SJCRH30 (cell line): Measurements from ENCODE around the gene KPTN. TPM values are rescaled to one million over a fixed set of nuclear protein-coding genes. Genes with fewer than 3 reads are reported as not detected.

Source experiments
- DNase-seq, 2 experiments: peaks; one replicate each; pipeline ENCODE4 v3.0.0-alpha.2; 2015 to 2020
- H3K27ac ChIP-seq: fragments of 250-450 bp; sonication (Bioruptor Pico); 2 replicates; pipeline ENCODE4 v1.5.1; 2020; ENCODE audit warnings: mild to moderate bottlenecking, moderate library complexity
- H3K27me3 ChIP-seq: fragments of 250-450 bp; sonication (Bioruptor Pico); 2 replicates; pipeline ENCODE4 v1.5.1; 2020; ENCODE audit warnings: mild to moderate bottlenecking, moderate library complexity
- H3K36me3 ChIP-seq: fragments of 250-450 bp; sonication (Bioruptor Pico); 2 replicates; pipeline ENCODE4 v1.5.1; 2020; ENCODE audit warnings: mild to moderate bottlenecking, moderate library complexity
- H3K4me1 ChIP-seq: fragments of 250-450 bp; sonication (Bioruptor Pico); 2 replicates; pipeline ENCODE4 v1.5.1; 2020; ENCODE audit warnings: mild to moderate bottlenecking, moderate library complexity
- H3K4me3 ChIP-seq: fragments of 250-450 bp; sonication (Bioruptor Pico); 2 replicates; pipeline ENCODE4 v1.5.1; 2020; ENCODE audit warnings: mild to moderate bottlenecking, moderate library complexity
- H3K9me3 ChIP-seq: fragments of 250-450 bp; sonication (Bioruptor Pico); replicated peaks from 2 replicates; pipeline ENCODE4 v1.5.1; 2020; ENCODE audit warnings: mild to moderate bottlenecking, moderate library complexity
- total RNA-seq: library from RNA; depleted of rRNA; stranded (reverse); fragments of >200 nt; shearing (Covaris generic); gene quantifications from 2 replicates; pipeline ENCODE4 v1.2.3, GENCODE V29; 2014

The KPTN gene
- total RNA-seq, 1 experiment from 2014 or later = 4.5 TPM

- H3K4me1 ChIP-seq = no peaks in the 10 kb centered on the region
- H3K4me3 ChIP-seq = no peak within 1 kb of the TSS
- H3K27ac ChIP-seq = no peak within 1 kb of the TSS
- no peaks in the 10 kb centered on the region for H3K36me3 ChIP-seq
- no peaks in the 10 kb centered on the region for H3K9me3 ChIP-seq
- DNase-seq = peak; percentile 86 to 87
- H3K27me3 ChIP-seq = peaks cover 32% of the 10 kb centered on the region
Measured at GRCh38 chr19:47471733-47472457, 12.1 kb downstream of the KPTN start, which contains the start of gene SLC8A2. Gene SLC8A2 (minus strand): TSS chr19:47471893. CDS start chr19:47466403, 5,490 bp downstream.

DNA sequence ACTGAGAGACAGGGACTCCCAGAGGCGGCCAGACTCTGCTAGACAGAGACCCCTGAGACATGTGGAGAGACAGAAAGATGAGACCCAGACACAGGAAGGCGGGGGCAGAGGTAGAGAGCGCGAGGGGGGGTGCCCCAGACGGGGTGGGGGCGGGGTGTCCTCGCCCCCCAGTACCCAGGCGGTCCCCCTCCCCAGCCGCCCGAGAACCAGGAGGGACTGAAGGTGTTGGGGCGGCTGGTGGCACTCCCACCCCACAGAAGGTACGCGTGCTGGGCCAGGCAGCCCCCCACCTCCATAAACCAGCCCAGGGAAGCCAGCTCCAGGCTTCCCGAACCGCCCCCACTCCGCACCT is 12.7 kb downstream of the KPTN start:
- Histone ChIP-seq H3K36me3 (no peaks in the 10 kb centered on the region), H3K27ac (no peak overlapping the region), H3K27me3 (peaks cover 32% of the 10 kb centered on the region)

GRCh38 chr19:47470447-47471195 is 13.4 kb downstream of the KPTN start:
- H3K4me3 ChIP-seq = no peak overlapping the region
- H3K4me1 ChIP-seq = no peaks in the 10 kb centered on the region
- no peaks in the 10 kb centered on the region for H3K36me3 ChIP-seq
- DNase-seq = no peak
- no peak overlapping the region for H3K27ac ChIP-seq
- H3K9me3 ChIP-seq = no peaks in the 10 kb centered on the region
- H3K27me3 ChIP-seq = peaks cover 32% of the 10 kb centered on the region

More for the DNA sequence above, 12.7 kb downstream of the KPTN start:
- H3K4me1 ChIP-seq = no peaks in the 10 kb centered on the region
- no peaks in the 10 kb centered on the region for H3K9me3 ChIP-seq
- H3K4me3 ChIP-seq = no peak overlapping the region
- no peak for DNase-seq

DNA sequence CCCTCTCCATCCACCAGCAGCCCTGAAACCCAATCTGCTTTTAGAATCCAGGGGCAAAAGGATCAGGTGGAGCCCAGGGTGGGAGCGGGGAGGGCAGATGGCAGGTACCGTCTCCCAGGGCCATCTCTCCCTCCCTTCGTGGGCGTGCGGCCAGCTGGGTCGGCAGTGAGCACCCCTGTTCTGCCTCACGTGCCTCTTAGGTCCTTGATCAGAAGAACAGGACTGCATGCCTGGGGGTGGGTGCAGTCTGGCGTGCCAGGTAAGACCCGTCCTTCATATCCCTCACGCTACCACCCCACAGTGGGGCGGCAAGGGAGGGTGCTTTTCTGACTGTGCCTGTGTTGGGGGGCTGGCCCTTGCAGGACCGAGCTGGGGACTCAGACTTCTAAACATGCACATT is 14.3 kb downstream of the KPTN start:
- Histone ChIP-seq H3K4me3 (no peak overlapping the region), H3K27ac (no peak overlapping the region), H3K9me3 (no peaks in the 10 kb centered on the region), H3K4me1 (no peaks in the 10 kb centered on the region), H3K36me3 (no peaks in the 10 kb centered on the region), H3K27me3 (peaks cover 32% of the 10 kb centered on the region)
- no peak for DNase-seq

- H3K36me3 ChIP-seq = no peaks in the 10 kb centered on the region
- H3K27ac ChIP-seq = no peak overlapping the region
- H3K9me3 ChIP-seq = no peaks in the 10 kb centered on the region
- H3K4me3 ChIP-seq = no peak overlapping the region
- no peak for DNase-seq
- peaks cover 32% of the 10 kb centered on the region for H3K27me3 ChIP-seq
- H3K4me1 ChIP-seq = no peaks in the 10 kb centered on the region
Measured at GRCh38 chr19:47469363-47469700, 14.7 kb downstream of the KPTN start.

- H3K36me3 ChIP-seq = no peaks in the 10 kb centered on the region
- no peak for DNase-seq
- H3K4me1 ChIP-seq = no peaks in the 10 kb centered on the region
- no peak overlapping the region for H3K4me3 ChIP-seq
- H3K27me3 ChIP-seq = peaks cover 32% of the 10 kb centered on the region
- no peak overlapping the region for H3K27ac ChIP-seq
- no peaks in the 10 kb centered on the region for H3K9me3 ChIP-seq
Measured at GRCh38 chr19:47467914-47468313, 16.1 kb downstream of the KPTN start.

- DNase-seq = no peak
- Histone ChIP-seq H3K4me3 (no peak overlapping the region), H3K27ac (no peak overlapping the region), H3K27me3 (peaks cover 29% of the 10 kb centered on the region), H3K9me3 (no peaks in the 10 kb centered on the region), H3K4me1 (no peaks in the 10 kb centered on the region), H3K36me3 (no peaks in the 10 kb centered on the region)
Measured at GRCh38 chr19:47465957-47466356, 18.1 kb downstream of the KPTN start.

GRCh38 chr19:47464675-47465419 is 19.2 kb downstream of the KPTN start:
- no peak for DNase-seq
- Histone ChIP-seq H3K27me3 (peaks cover 18% of the 10 kb centered on the region), H3K9me3 (no peaks in the 10 kb centered on the region), H3K4me3 (no peak overlapping the region), H3K36me3 (no peaks in the 10 kb centered on the region), H3K4me1 (no peaks in the 10 kb centered on the region), H3K27ac (no peak overlapping the region)

- Histone ChIP-seq H3K9me3 (no peaks in the 10 kb centered on the region), H3K4me3 (no peak overlapping the region)
Measured at GRCh38 chr19:47461876-47462275, 22.1 kb downstream of the KPTN start.

GRCh38 chr19:47459477-47459876 is 24.5 kb downstream of the KPTN start:
- H3K4me1 ChIP-seq = no peaks in the 10 kb centered on the region
- H3K36me3 ChIP-seq = no peaks in the 10 kb centered on the region
- H3K27me3 ChIP-seq = no peaks in the 10 kb centered on the region; the same call in 1 of the 2 replicates
- no peak overlapping the region for H3K27ac ChIP-seq
- DNase-seq = no peak
- H3K9me3 ChIP-seq = no peaks in the 10 kb centered on the region
- no peak overlapping the region for H3K4me3 ChIP-seq

More at GRCh38 chr19:47461876-47462275, 22.1 kb downstream of the KPTN start:
- Histone ChIP-seq H3K4me1 (no peaks in the 10 kb centered on the region), H3K27ac (no peak overlapping the region), H3K27me3 (no peaks in the 10 kb centered on the region; the same call in 1 of the 2 replicates), H3K36me3 (no peaks in the 10 kb centered on the region)
- no peak for DNase-seq

DNA sequence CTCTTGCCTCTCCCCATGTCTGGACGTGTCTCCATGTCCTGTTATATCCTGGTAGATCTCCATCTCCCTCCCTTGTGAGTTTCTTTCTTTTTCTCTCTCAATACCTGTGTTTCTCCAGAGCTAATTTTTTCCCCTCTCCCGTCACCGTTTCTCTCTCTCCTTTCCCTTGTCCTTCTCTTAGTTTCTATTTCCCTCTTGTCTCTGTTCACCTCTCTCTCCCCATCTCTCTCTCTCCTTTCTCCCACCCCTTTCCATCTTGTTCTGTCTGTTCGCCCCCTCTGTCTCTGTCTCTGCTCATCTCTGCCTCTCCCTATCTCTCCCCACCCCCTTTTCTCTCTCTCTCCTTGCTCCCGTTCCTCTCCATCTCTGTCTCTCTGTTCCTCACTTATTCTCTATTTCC is 25.3 kb downstream of the KPTN start:
- Histone ChIP-seq H3K4me3 (no peak overlapping the region), H3K4me1 (no peaks in the 10 kb centered on the region), H3K9me3 (no peaks in the 10 kb centered on the region), H3K27me3 (no peaks in the 10 kb centered on the region), H3K27ac (no peak overlapping the region), H3K36me3 (no peaks in the 10 kb centered on the region)
- no peak for DNase-seq

- Histone ChIP-seq H3K9me3 (no peaks in the 10 kb centered on the region), H3K27ac (no peak overlapping the region), H3K36me3 (no peaks in the 10 kb centered on the region), H3K4me3 (no peak overlapping the region), H3K27me3 (no peaks in the 10 kb centered on the region), H3K4me1 (no peaks in the 10 kb centered on the region)
- DNase-seq = no peak
Measured at GRCh38 chr19:47456721-47457474, 27.1 kb downstream of the KPTN start.

GRCh38 chr19:47450478-47450877 is 33.5 kb downstream of the KPTN start:
- Histone ChIP-seq H3K36me3 (no peaks in the 10 kb centered on the region), H3K27me3 (peaks cover 10% of the 10 kb centered on the region; the same call in 1 of the 2 replicates), H3K9me3 (no peaks in the 10 kb centered on the region), H3K4me1 (no peaks in the 10 kb centered on the region), H3K27ac (no peak overlapping the region), H3K4me3 (no peak overlapping the region)
- DNase-seq = no peak

GRCh38 chr19:47448360-47448727 is 35.7 kb downstream of the KPTN start:
- no peak overlapping the region for H3K4me3 ChIP-seq
- no peaks in the 10 kb centered on the region for H3K36me3 ChIP-seq
- H3K4me1 ChIP-seq = no peaks in the 10 kb centered on the region
- DNase-seq = no peak
- H3K27me3 ChIP-seq = peaks cover 15% of the 10 kb centered on the region; the same call in 1 of the 2 replicates
- no peaks in the 10 kb centered on the region for H3K9me3 ChIP-seq
- H3K27ac ChIP-seq = no peak overlapping the region
